Motor neuron (in vitro differentiated cells): ENCODE results near the gene CTXND1. TPM values are rescaled to one million over a fixed set of nuclear protein-coding genes. Genes with fewer than 3 reads are reported as not detected.

Experiments
- ATAC-seq, 8 experiments: fragments of 200-7000 bp; cut with Tn5 transposase; replicated peaks in 6 of 8; 2 replicates each; pipeline ENCODE4 v1.8.0; 2021; ENCODE audit warnings: mild to moderate bottlenecking in 8 of 8, moderate library complexity in 8 of 8
- H3K27ac ChIP-seq, 2 donors: fragments of 250-450 bp; sonication (Bioruptor Pico); 2 replicates each; pipeline ENCODE4 v1.9.0; 2021; ENCODE audit warnings: antibody characterized with exemption in 2 of 2, mild to moderate bottlenecking in 2 of 2, moderate library complexity in 1 of 2
- H3K4me1 ChIP-seq, 2 donors: fragments of 250-450 bp; sonication (Bioruptor Pico); replicated peaks in 1 of 2; 2 replicates each; pipeline ENCODE4 v1.6.1; 2021; ENCODE audit warnings: antibody characterized with exemption in 2 of 2, mild to moderate bottlenecking in 2 of 2, moderate library complexity in 1 of 2
- H3K4me3 ChIP-seq, 5 donors: fragments of 250-450 bp; sonication (Bioruptor Pico); 2 replicates each; pipeline ENCODE4 v1.9.0; 2021; ENCODE audit warnings: antibody characterized with exemption in 5 of 5, mild to moderate bottlenecking in 5 of 5, moderate library complexity in 4 of 5
- WGBS, 10 experiments: fragments of 450-650 bp; shearing (Covaris generic); methylation state at CpG; one replicate each; pipeline ENCODE4 v1.0.0; 2022; 5-methylcytosine and 5-hydroxymethylcytosine counted together
- in situ Hi-C, 9 experiments: fragments of 400-800 bp; cut with MboI; loops; one replicate each; pipeline ENCODE4 v1.15.0; 2021; ENCODE audit warnings: low sequenced_read_pairs in 9 of 9, low pct_unique_long_range_greater_than_20kb in 2 of 9; ENCODE audit not compliant: unreplicated experiment in 9 of 9
- total RNA-seq, 8 experiments: library from RNA; unstranded; fragments of 300-600 nt; gene quantifications; 2 replicates each; pipeline versions ENCODE4 v1.2.3 to v1.2.4, GENCODE V29; 2022

Gene CTXND1
- total RNA-seq, 8 experiments from 2014 or later, result under 0.01 to 10.9 (median 0.50) TPM

- Histone ChIP-seq H3K27ac (no peak overlapping the region), H3K4me3 (no peak overlapping the region), H3K4me1 (no peaks in the 10 kb centered on the region)
- in situ Hi-C loops, result no loop called here
- WGBS, 10 experiments, result 43 to 100% (median 71%) methylated on average over 1 to 3 of the region's 3 CpGs; no CpG with 5 or more reads in 1 of the 10 experiments
- no peak for ATAC-seq
Measured at GRCh38 chr15:80274554-80274953, 22.5 kb upstream of the CTXND1 start.

GRCh38 chr15:80272987-80273386 is 21.0 kb upstream of the CTXND1 start:
- in situ Hi-C loops, result no loop called here
- ATAC-seq, result no peak
- Histone ChIP-seq H3K27ac (no peak overlapping the region), H3K4me3 (no peak overlapping the region), H3K4me1 (no peaks in the 10 kb centered on the region)
- 40 to 100% (median 74%) methylated on average over 1 to 2 of the region's 2 CpGs; no CpG with 5 or more reads in 5 of the 10 experiments for WGBS, 10 experiments

GRCh38 chr15:80270472-80270871 is 18.5 kb upstream of the CTXND1 start:
- no peak for ATAC-seq
- in situ Hi-C loops, result no loop called here
- H3K4me1 ChIP-seq, result no peaks in the 10 kb centered on the region
- H3K27ac ChIP-seq, result no peak overlapping the region
- 43 to 78% (median 60%) methylated on average over 1 of the region's 1 CpG; no CpG with 5 or more reads in 7 of the 10 experiments for WGBS, 10 experiments
- no peak overlapping the region for H3K4me3 ChIP-seq

- in situ Hi-C loops, result no loop called here
- Histone ChIP-seq H3K4me1 (no peaks in the 10 kb centered on the region), H3K4me3 (no peak overlapping the region), H3K27ac (no peak overlapping the region)
- no peak for ATAC-seq
- WGBS, 10 experiments, result 25 to 80% (median 70%) methylated on average over 1 to 7 of the region's 7 CpGs; no CpG with 5 or more reads in 2 of the 10 experiments
Measured at GRCh38 chr15:80268101-80268500, 16.1 kb upstream of the CTXND1 start.

- H3K4me1 ChIP-seq, result no peaks in the 10 kb centered on the region
- in situ Hi-C loops, result no loop called here
- H3K27ac ChIP-seq, result no peak overlapping the region
- ATAC-seq, result peak in 2 of 8 experiments; percentile 87
- no peak overlapping the region for H3K4me3 ChIP-seq
- 0 to 84% (median 52%) methylated on average over 1 to 3 of the region's 3 CpGs; no CpG with 5 or more reads in 1 of the 10 experiments for WGBS, 10 experiments
Measured at GRCh38 chr15:80267658-80268057, 15.6 kb upstream of the CTXND1 start.

GRCh38 chr15:80266745-80267144 is 14.7 kb upstream of the CTXND1 start:
- H3K4me3 ChIP-seq, result no peak overlapping the region
- no peaks in the 10 kb centered on the region for H3K4me1 ChIP-seq
- ATAC-seq, result no peak
- no peak overlapping the region for H3K27ac ChIP-seq
- in situ Hi-C loops, result no loop called here
- 40 to 100% (median 70%) methylated on average over 1 to 3 of the region's 4 CpGs; no CpG with 5 or more reads in 6 of the 10 experiments for WGBS, 10 experiments

- no peak overlapping the region for H3K27ac ChIP-seq
- H3K4me3 ChIP-seq, result no peak overlapping the region
- ATAC-seq, result no peak
- no peaks in the 10 kb centered on the region for H3K4me1 ChIP-seq
- 10 to 71% (median 42%) methylated on average over 1 to 3 of the region's 3 CpGs; no CpG with 5 or more reads in 3 of the 10 experiments for WGBS, 10 experiments
- in situ Hi-C loops, result no loop called here
Measured at GRCh38 chr15:80266113-80266512, 14.1 kb upstream of the CTXND1 start.

- in situ Hi-C loops, result no loop called here
- no peak overlapping the region for H3K4me3 ChIP-seq
Measured at GRCh38 chr15:80265021-80265420, 13.0 kb upstream of the CTXND1 start.

GRCh38 chr15:80264031-80264430 is 12.0 kb upstream of the CTXND1 start:
- no peak for ATAC-seq
- Histone ChIP-seq H3K4me1 (no peaks in the 10 kb centered on the region), H3K4me3 (no peak overlapping the region), H3K27ac (no peak overlapping the region)
- in situ Hi-C loops, result no loop called here

More at GRCh38 chr15:80265021-80265420, 13.0 kb upstream of the CTXND1 start:
- H3K4me1 ChIP-seq, result no peaks in the 10 kb centered on the region
- WGBS, 10 experiments, result 20 to 80% methylated on average over 1 of the region's 3 CpGs; no CpG with 5 or more reads in 8 of the 10 experiments
- no peak overlapping the region for H3K27ac ChIP-seq
- ATAC-seq, result peak in 1 of 8 experiments; percentile 56

- no peak overlapping the region for H3K4me3 ChIP-seq
- no peaks in the 10 kb centered on the region for H3K4me1 ChIP-seq
- ATAC-seq, result peak in 2 of 8 experiments; percentile 26 to 79
- in situ Hi-C loops, result no loop called here
- H3K27ac ChIP-seq, result no peak overlapping the region
- 0 to 80% (median 48%) methylated on average over 1 to 2 of the region's 2 CpGs; no CpG with 5 or more reads in 4 of the 10 experiments for WGBS, 10 experiments
Measured at GRCh38 chr15:80260551-80260950, 8.5 kb upstream of the CTXND1 start.

GRCh38 chr15:80259942-80260510 is 8.0 kb upstream of the CTXND1 start:
- in situ Hi-C loops, result no loop called here
- H3K27ac ChIP-seq, result no peak overlapping the region
- H3K4me3 ChIP-seq, result no peak overlapping the region
- 0 to 100% (median 90%) methylated on average over 1 of the region's 1 CpG; no CpG with 5 or more reads in 6 of the 10 experiments for WGBS, 10 experiments
- no peak for ATAC-seq
- H3K4me1 ChIP-seq, result no peaks in the 10 kb centered on the region

- Histone ChIP-seq H3K27ac (no peak overlapping the region), H3K4me1 (peaks cover 3 to 12% of the 10 kb centered on the region in 2 donors), H3K4me3 (peak overlapping the region; percentile 19 to 37 (median 33))
- in situ Hi-C loops, result no loop called here
- WGBS, 10 experiments, result 0 to 18% (median 13%) methylated on average over 1 to 5 of the region's 79 CpGs; no CpG with 5 or more reads in 4 of the 10 experiments
- peak; percentile 54 to 83 (median 64) for ATAC-seq
Measured at GRCh38 chr15:80251428-80252120, 439 bp downstream of the CTXND1 start.

GRCh38 chr15:80250614-80251427 is 1.2 kb downstream of the CTXND1 start:
- peaks cover 3 to 12% of the 10 kb centered on the region in 2 donors for H3K4me1 ChIP-seq
- 31 to 91% (median 61%) methylated on average over 2 to 16 of the region's 20 CpGs for WGBS, 10 experiments
- no peak overlapping the region for H3K4me3 ChIP-seq
- in situ Hi-C loops, result no loop called here
- no peak for ATAC-seq
- no peak overlapping the region for H3K27ac ChIP-seq
